ENCODE measurements around the gene CCL25. TPM values are rescaled to one million over a fixed set of nuclear protein-coding genes. Genes with fewer than 3 reads are reported as not detected.

Gene CCL25
- total and polyA plus RNA-seq, 2 of the 13 experiments (the other 11 are each of a cell fraction or from before 2014, with no cell fraction given) = not detected

DNA sequence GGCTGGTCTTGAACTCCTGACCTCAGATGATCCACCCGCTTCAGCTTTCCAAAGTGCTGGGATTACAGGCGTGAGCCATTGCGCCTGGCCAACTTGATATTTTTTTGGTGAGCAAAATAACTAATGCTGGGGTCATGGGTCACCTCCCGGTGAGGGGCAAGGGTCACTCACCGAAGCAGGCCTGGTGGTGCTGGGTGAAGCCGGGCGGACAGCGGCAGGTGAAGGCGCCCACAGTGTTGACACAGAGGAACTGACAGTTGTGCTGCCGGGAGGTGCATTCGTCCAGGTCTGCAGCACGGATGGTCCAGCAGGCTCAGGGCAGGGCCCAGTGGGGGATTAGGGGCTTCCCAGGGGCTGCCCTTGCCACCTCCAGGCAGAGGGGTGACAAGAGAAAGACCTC, 28.3 kb downstream of the CCL25 start (continued):
- 0 out of 2 replicates have a peak, but pooled peaks have one; percentile 13 for TF ChIP-seq ZFY (CRISPR knock-in tag; IDR thresholded peaks at IDR 0.05)
- TF ChIP-seq, protein P1, sequence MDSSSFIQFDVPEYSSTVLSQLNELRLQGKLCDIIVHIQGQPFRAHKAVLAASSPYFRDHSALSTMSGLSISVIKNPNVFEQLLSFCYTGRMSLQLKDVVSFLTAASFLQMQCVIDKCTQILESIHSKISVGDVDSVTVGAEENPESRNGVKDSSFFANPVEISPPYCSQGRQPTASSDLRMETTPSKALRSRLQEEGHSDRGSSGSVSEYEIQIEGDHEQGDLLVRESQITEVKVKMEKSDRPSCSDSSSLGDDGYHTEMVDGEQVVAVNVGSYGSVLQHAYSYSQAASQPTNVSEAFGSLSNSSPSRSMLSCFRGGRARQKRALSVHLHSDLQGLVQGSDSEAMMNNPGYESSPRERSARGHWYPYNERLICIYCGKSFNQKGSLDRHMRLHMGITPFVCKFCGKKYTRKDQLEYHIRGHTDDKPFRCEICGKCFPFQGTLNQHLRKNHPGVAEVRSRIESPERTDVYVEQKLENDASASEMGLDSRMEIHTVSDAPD (CRISPR knock-in tag; IDR thresholded peaks at IDR 0.05) = peak; percentile 86
- TF ChIP-seq ZNF121 (CRISPR knock-in tag; IDR thresholded peaks at IDR 0.05) = no peak
- TF ChIP-seq MIXL1 (CRISPR knock-in tag; IDR thresholded peaks at IDR 0.05) = no peak
- no peak; the same call in 1 of the 2 replicates for TF ChIP-seq RXRA (CRISPR knock-in tag; IDR thresholded peaks at IDR 0.05)
- TF ChIP-seq, protein P2, sequence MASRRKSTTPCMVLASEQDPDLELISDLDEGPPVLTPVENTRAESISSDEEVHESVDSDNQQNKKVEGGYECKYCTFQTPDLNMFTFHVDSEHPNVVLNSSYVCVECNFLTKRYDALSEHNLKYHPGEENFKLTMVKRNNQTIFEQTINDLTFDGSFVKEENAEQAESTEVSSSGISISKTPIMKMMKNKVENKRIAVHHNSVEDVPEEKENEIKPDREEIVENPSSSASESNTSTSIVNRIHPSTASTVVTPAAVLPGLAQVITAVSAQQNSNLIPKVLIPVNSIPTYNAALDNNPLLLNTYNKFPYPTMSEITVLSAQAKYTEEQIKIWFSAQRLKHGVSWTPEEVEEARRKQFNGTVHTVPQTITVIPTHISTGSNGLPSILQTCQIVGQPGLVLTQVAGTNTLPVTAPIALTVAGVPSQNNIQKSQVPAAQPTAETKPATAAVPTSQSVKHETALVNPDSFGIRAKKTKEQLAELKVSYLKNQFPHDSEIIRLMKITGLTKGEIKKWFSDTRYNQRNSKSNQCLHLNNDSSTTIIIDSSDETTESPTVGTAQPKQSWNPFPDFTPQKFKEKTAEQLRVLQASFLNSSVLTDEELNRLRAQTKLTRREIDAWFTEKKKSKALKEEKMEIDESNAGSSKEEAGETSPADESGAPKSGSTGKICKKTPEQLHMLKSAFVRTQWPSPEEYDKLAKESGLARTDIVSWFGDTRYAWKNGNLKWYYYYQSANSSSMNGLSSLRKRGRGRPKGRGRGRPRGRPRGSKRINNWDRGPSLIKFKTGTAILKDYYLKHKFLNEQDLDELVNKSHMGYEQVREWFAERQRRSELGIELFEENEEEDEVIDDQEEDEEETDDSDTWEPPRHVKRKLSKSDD (CRISPR knock-in tag; IDR thresholded peaks at IDR 0.05; ENCODE audit: low read depth) = no peak
- no peak for TF ChIP-seq ZNF292 (CRISPR knock-in tag; IDR thresholded peaks at IDR 0.05; ENCODE audit: borderline replicate concordance, low read depth)
- no peak for TF ChIP-seq ZNF501 (CRISPR knock-in tag; IDR thresholded peaks at IDR 0.05)
- TF ChIP-seq LCORL (IDR thresholded peaks at IDR 0.05) = no peak
- TF ChIP-seq LCORL (CRISPR knock-in tag; IDR thresholded peaks at IDR 0.05) = peak; percentile 32; the same call in 1 of the 2 replicates
- TF ChIP-seq HNF4A (CRISPR knock-in tag; IDR thresholded peaks at IDR 0.05) = peak; percentile 57
- TF ChIP-seq FOXJ3 (CRISPR knock-in tag; IDR thresholded peaks at IDR 0.05; ENCODE audit: borderline replicate concordance) = no peak
- TF ChIP-seq ZMAT3 (CRISPR knock-in tag; conservative IDR thresholded peaks at IDR 0.05) = no peak
- TF ChIP-seq HNF1A (IDR thresholded peaks at IDR 0.05; ENCODE audit: low read depth) = no peak
- no peak for TF ChIP-seq HNF1A (CRISPR knock-in tag; IDR thresholded peaks at IDR 0.05; ENCODE audit: borderline replicate concordance)
- peak; percentile 71 for TF ChIP-seq SALL1 (CRISPR knock-in tag; IDR thresholded peaks at IDR 0.05)
- no peak for TF ChIP-seq SNAPC2 (CRISPR knock-in tag; IDR thresholded peaks at IDR 0.05)
- no peak for TF ChIP-seq FOSL1 (CRISPR knock-in tag; IDR thresholded peaks at IDR 0.05; ENCODE audit: borderline replicate concordance)
- TF ChIP-seq BHLHE40 (IDR thresholded peaks at IDR 0.05; ENCODE audit: low read length) = no peak
- TF ChIP-seq EHMT2 (IDR thresholded peaks at IDR 0.05; ENCODE audit: borderline replicate concordance, low read depth, low read length) = no peak
- TF ChIP-seq FOXP4 (CRISPR knock-in tag; IDR thresholded peaks at IDR 0.05) = no peak

Measured in HepG2 (cell line).